Peyer's patch (tissue), 4 donors: ENCODE data around the gene OSBPL9. TPM values are rescaled to one million over a fixed set of nuclear protein-coding genes. Genes with fewer than 3 reads are reported as not detected.

ENCODE experiments used
- DNase-seq, 3 donors: peaks; one replicate each; pipeline ENCODE4 v3.0.0-alpha.2; 2017 to 2019
- H3K27ac ChIP-seq, 4 donors: fragments of 200-600 bp; sonication (generic); one replicate each; pipeline ENCODE4 v1.5.1; 2016 to 2019
- H3K27me3 ChIP-seq, 2 donors: fragments of 200-600 bp; sonication (generic); one replicate each; pipeline ENCODE4 v1.5.1; 2019
- H3K36me3 ChIP-seq, 3 donors: fragments of 200-600 bp; sonication (generic); one replicate each; pipeline ENCODE4 v1.5.1; 2016 to 2019
- H3K4me1 ChIP-seq, 4 donors: fragments of 200-600 bp; sonication (generic); one replicate each; pipeline ENCODE4 v1.5.1; 2016 to 2019
- H3K4me3 ChIP-seq, 4 donors: fragments of 200-600 bp; sonication (generic); 1 replicate in 3 of 4; 2 replicates in 1 of 4; pipeline ENCODE4 v1.5.1; 2016 to 2019; ENCODE audit warnings: mild to moderate bottlenecking in 1 of 4
- H3K9me3 ChIP-seq, 4 donors: fragments of 200-600 bp; sonication (generic); one replicate each; pipeline ENCODE4 v1.5.1; 2016 to 2019; ENCODE audit warnings: mild to moderate bottlenecking in 1 of 4
- CTCF ChIP-seq, 6 experiments: fragments of 450-650 bp in 4 of 6; fragments of 200-600 bp in 2 of 6; sonication (generic) in 1 of 6; IDR thresholded peaks; one replicate each; pipeline ENCODE4 v1.5.1; 2017 to 2019; ENCODE audit warnings: antibody characterized with exemption in 6 of 6, mild to moderate bottlenecking in 3 of 6, moderate library complexity in 1 of 6
- POLR2A ChIP-seq, 2 donors: fragments of 450-650 bp; IDR thresholded peaks; one replicate each; pipeline ENCODE4 v1.5.1; 2017; ENCODE audit warnings: antibody characterized with exemption in 2 of 2, mild to moderate bottlenecking in 2 of 2, moderate library complexity in 2 of 2
- total RNA-seq, 4 donors: library from RNA; depleted of rRNA; stranded (reverse); fragments of >200 nt; gene quantifications; one replicate each; pipeline ENCODE4 v1.1.0, GENCODE V29; 2016

Gene OSBPL9
- total RNA-seq, 4 donors from 2014 or later = 54.1 to 597 (median 69.8) TPM

DNA sequence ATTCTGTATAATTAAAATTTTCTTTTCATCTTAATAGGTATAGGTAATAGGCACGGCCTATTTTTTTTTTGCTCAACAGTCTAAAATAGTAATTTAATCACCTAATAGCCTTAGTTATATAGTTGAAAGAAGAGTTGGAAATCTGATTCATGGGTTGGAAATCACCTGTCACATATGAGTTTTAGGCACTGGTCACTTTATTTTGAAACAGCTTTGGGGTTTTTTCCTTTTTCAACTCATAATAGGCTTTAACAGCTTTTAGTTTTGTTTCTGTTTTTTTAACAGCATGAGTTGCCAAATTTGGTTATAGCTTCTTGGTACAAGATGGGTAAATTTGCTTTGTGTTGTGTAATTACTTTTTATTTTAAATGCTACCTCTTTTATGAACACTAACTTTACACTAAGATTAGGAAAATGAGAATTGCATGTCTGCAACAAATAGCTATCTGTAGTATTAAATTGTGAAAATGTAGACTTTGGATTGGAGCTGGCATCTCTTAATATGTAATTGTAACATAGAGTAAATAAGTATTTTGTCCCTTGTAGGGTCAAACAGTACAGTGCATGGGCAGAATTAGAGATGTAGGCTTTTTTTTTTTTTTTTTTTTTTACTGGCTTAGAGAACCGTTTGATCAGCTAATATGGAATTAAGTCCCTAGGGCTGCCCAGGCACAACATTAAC, 109.8 kb downstream of the OSBPL9 start:
- TF ChIP-seq CTCF (IDR thresholded peaks at IDR 0.05) (no peak), POLR2A (IDR thresholded peaks at IDR 0.05) (no peak)
- H3K4me3 ChIP-seq = no peak overlapping the region
- H3K4me1 ChIP-seq = peaks cover 0 to 30% (median 5%) of the 10 kb centered on the region in 4 donors
- H3K27me3 ChIP-seq = no peaks in the 10 kb centered on the region
- no peak for DNase-seq
- no peak overlapping the region for H3K27ac ChIP-seq
- no peaks in the 10 kb centered on the region for H3K36me3 ChIP-seq
- no peaks in the 10 kb centered on the region for H3K9me3 ChIP-seq

DNA sequence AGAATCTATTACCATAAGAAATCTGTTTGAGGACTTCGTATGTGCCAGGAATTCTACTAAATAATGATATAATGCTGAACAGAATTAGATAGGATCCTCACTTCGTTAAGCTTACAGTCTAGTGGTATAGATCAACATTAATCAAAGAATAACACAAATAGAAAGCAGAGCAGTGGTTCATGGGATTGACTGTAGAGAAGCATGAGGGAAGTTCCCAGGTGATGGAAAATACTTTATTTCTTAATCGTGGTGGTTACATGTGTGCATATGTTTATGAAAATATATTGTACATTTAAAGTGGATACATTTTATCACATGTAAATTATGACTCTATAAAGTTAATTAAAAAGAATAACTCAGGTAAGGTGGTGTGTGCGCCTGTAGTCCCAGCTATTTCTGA, 110.5 kb downstream of the OSBPL9 start:
- TF ChIP-seq POLR2A (IDR thresholded peaks at IDR 0.05) = no peak
- no peak for TF ChIP-seq CTCF (IDR thresholded peaks at IDR 0.05)
- H3K27me3 ChIP-seq = no peaks in the 10 kb centered on the region
- peaks cover 0 to 30% (median 5%) of the 10 kb centered on the region in 4 donors for H3K4me1 ChIP-seq
- DNase-seq = no peak
- H3K9me3 ChIP-seq = no peaks in the 10 kb centered on the region
- H3K27ac ChIP-seq = no peak overlapping the region
- no peak overlapping the region for H3K4me3 ChIP-seq
- no peaks in the 10 kb centered on the region for H3K36me3 ChIP-seq

GRCh38 chr1:51728611-51729155, 111.8 kb downstream of the OSBPL9 start:
- no peaks in the 10 kb centered on the region for H3K36me3 ChIP-seq
- TF ChIP-seq CTCF (IDR thresholded peaks at IDR 0.05) (no peak), POLR2A (IDR thresholded peaks at IDR 0.05) (no peak)
- H3K27me3 ChIP-seq = no peaks in the 10 kb centered on the region
- H3K27ac ChIP-seq = peak overlapping the region in 1 of 4 donors; percentile 86
- H3K4me3 ChIP-seq = peak overlapping the region; percentile 63 to 73 (median 68)
- no peaks in the 10 kb centered on the region for H3K9me3 ChIP-seq
- peaks cover 0 to 30% (median 5%) of the 10 kb centered on the region in 4 donors for H3K4me1 ChIP-seq
- DNase-seq = no peak

DNA sequence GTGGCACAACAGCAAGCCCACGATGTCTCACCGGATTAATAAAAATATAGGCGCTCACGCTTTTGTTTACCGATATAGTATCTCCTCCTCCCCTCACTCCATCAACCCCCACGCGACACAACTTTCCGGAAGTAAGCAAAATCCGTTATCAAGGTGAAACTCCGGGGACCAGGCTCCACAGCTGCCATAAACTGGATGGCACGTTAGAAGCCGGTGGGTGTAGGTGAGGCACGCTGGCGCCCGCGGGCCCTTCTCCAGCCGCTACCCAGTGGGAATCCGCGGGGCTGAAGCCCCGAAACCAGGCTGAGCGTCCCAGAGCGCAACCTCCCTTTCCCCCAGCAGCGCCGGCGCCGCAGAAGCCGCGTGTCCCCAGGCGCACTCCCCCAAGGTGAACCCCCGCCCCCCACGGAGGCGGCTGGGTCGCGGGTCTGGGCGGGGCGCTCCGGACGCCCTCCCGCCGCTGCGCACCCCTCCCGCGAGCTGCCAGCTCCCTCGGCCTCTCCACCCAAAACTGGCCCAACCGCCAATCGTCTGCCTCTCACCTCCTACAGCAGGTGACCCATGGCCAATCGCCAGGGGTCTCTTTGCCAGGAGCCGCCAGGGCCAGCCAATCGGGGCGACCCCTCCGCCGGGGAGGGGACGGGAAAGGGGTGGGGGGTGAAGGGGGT, 112.4 kb downstream of the OSBPL9 start:
- peak in 1 of 2 donors; percentile 23 for TF ChIP-seq POLR2A (IDR thresholded peaks at IDR 0.05)
- no peak for TF ChIP-seq CTCF (IDR thresholded peaks at IDR 0.05)
- peak; percentile 88 to 97 (median 96) for DNase-seq
- Histone ChIP-seq H3K36me3 (no peaks in the 10 kb centered on the region), H3K9me3 (no peaks in the 10 kb centered on the region), H3K4me1 (peaks cover 0 to 30% (median 5%) of the 10 kb centered on the region in 4 donors), H3K27me3 (no peaks in the 10 kb centered on the region), H3K4me3 (peak overlapping the region; percentile 63 to 73 (median 68)), H3K27ac (peak overlapping the region; percentile 68 to 86 (median 78))

DNA sequence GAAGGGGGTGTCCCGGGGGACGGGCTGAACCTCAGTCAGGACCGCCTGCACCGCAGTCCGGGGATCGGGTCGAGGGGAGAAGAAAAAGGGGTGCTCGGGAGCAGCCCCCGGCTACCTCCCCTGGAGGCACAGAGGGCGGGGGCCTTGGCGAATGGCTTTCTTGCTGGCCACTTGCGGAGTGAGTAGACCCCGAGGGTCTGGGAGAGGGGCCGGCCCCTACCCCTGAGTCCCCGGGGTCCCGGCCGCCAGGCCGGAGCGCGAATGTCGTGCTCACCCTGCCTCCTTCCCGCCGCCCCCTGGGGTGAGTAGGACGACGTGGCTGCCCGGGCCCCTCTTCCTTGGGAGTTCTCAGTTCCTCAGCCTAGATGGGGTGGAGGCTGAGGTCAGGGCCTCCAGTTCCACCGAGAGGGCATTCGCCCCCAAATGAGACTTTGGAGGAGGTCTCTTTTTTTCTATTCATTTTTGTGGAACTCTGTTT, 113.0 kb downstream of the OSBPL9 start:
- Histone ChIP-seq H3K9me3 (no peaks in the 10 kb centered on the region), H3K27ac (peak overlapping the region; percentile 68 to 86 (median 78)), H3K4me1 (peaks cover 0 to 30% (median 5%) of the 10 kb centered on the region in 4 donors), H3K36me3 (no peaks in the 10 kb centered on the region), H3K27me3 (no peaks in the 10 kb centered on the region), H3K4me3 (peak overlapping the region; percentile 63 to 73 (median 68))
- no peak for DNase-seq
- TF ChIP-seq POLR2A (IDR thresholded peaks at IDR 0.05) (no peak), CTCF (IDR thresholded peaks at IDR 0.05) (no peak)
